Left lobe of liver (tissue), 2 donors: ENCODE measurements around the gene GAGE12J. TPM values are rescaled to one million over a fixed set of nuclear protein-coding genes. Genes with fewer than 3 reads are reported as not detected.
"Not testable (repeated sequence)": the region's sequence is repeated elsewhere in the genome, so short reads cannot be mapped to it uniquely, and the experiment has no call there.

Source experiments
- ATAC-seq: fragments of 200-7000 bp; cut with Tn5 transposase; one replicate; pipeline ENCODE4 v1.9.1; 2020; ENCODE audit warnings: mild to moderate bottlenecking, moderate library complexity
- DNase-seq: peaks from one replicate; pipeline ENCODE4 v3.0.0-alpha.2; 2020; ENCODE audit warnings: low spot score
- total RNA-seq: library from RNA; stranded (reverse); gene quantifications from one replicate; pipeline ENCODE4 v1.2.1, GENCODE V29; 2021
- donor health status: DM: no; HTN: no; CAD: no; lungs with moderate emphysema.
- donor health status: DM: no; HTN: yes; CAD: no.

GAGE12J gene, protein sequence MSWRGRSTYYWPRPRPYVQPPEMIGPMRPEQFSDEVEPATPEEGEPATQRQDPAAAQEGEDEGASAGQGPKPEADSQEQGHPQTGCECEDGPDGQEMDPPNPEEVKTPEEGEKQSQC
- total RNA-seq: 0.73 TPM

DNA sequence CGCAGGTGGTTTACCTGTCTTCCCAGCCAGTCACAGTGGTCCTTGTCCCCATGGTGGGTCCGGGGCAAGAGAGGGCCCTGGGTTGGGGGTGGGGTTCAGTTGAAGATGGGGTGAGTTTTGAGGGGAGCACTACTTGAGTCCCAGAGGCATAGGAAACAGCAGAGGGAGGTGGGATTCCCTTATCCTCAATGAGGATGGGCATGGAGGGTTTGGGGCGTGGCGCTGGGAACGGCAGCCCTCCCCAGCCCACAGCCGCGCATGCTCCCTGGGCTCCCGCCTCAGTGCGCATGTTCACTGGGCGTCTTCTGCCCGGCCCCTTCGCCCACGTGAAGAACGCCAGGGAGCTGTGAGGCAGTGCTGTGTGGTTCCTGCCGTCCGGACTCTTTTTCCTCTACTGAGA lies at the start of gene GAGE12J:
TSS of gene GAGE12J (plus strand) at position 301 of the 400 bp plus-strand sequence. CDS start 1,157 bp downstream, outside the sequence.
- ATAC-seq: not testable (repeated sequence)

DNA sequence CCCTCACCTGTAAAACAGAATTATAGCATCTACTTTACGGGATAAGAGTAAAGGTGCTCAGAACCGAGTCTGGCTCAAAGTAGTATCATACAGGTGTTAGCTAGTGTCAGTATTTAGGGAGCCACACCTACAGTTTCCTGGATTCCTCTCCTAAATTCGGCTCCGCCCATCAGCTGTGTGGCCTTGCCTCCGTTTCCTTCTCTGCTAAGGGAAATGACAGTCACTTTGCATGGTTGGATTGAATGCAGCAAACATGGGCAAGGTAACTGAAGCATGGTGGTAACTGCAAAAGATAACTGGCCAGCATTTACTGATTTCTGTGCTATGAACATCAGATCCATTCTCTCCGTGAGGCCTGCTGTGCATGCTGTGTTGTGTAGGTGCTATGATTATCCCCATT lies 49.4 kb upstream of the GAGE12J start:
- DNase-seq: no peak
- ATAC-seq: no peak

More for the DNA sequence above, at the start of gene GAGE12J:
- not testable (repeated sequence) for DNase-seq

DNA sequence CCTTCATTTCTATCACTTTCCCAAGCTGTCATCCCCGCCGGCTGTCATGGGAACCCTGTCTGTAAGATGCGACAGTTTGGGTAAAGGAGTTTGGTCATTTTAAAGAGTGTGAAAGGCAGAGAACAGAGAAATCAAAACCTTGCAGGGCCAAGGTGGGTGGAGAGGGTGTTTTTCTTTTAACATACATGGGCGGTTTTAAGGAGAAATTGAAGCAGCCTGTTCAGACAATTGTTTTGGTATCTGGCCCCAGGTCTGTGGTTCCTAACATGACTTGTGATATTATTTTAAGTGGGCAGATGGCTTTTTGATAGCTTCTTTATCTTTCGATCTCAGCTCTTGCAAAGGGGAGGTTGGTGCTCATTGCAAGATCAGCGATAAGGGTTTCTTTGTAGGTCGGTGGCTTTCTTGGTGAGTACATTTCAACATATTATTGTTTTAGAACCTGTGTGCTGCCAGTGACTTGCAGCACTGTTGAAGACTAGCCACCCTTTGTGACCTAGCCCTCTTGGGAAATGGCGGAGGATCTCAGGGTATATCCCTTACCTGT lies 48.6 kb upstream of the GAGE12J start:
- DNase-seq (no peak), ATAC-seq (no peak)

DNA sequence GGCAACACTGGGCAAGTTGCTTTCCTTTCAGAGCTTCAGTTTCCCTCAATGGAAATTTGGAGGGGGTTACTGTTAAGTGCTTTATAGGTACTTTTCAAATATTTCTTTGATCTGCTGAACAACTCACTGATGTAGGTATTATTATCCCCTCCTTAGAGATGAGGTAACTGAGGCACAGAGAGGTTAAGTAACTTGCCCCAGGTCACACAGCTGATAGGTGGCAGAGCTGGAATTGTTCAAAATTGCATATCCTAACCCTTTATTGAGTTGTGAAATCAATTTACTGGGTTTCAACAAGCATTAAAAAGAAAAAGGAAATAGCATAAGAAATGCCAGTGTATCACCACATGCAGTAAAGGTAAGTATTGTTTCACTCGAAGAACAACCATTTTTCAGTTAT lies 45.6 kb upstream of the GAGE12J start:
- DNase-seq: no peak
- no peak for ATAC-seq

DNA sequence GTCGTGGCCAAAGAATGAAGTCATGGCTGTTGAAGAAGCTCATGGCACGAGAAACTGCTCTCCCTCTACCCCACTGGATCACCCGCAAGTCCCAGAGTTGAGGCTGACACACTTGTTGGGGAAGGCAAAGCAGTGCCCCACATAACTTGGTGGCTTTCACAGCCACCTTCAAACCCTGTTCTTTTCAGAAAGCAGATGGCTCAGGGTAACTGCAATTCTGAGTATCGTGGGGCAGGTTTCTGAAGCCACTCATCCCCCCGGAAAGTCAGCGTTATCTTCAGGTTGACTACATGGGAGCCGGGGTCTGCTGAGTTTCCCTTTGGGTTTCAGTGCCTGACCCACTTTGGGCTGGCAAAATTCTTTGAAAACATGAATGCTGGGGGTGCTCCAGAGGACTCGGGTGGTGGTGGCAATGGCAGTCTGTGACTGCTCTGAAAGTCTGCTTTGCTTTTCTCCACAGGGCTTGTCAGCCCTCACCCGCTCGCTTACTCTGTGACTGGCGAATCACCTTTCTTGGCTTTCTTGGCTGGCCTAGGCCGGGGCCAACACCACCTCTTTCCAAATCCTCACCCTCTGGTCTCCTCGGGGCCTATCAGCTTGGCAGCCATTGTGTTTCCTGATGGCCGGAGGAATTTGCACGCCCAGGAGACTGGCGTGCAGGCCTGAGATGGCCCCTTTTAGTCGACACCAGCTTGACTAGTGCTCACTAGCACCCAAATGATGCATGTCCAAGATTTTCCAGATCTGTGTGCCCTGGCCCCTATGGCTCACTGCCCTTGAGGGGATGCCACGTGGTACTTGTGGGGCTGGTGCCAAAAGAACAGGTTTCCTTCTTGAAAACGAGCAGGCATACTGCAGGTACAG lies 44.9 kb upstream of the GAGE12J start:
- no peak for ATAC-seq
- no peak for DNase-seq

DNA sequence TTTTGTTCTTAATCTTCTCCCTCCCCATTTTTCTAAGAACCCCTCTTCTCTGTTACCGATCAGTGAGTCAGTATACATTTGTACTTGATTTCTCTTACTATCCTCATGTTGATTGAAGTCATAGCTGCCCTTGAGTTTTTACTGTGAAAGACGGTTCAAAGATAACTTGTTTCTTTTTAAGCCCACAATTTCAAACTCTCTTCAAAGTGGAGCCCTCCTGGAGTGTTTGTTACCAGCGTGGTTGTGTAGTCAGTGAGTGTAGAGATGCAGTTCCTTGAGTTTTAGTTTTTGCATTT lies 44.4 kb upstream of the GAGE12J start:
- no peak for DNase-seq
- no peak for ATAC-seq

DNA sequence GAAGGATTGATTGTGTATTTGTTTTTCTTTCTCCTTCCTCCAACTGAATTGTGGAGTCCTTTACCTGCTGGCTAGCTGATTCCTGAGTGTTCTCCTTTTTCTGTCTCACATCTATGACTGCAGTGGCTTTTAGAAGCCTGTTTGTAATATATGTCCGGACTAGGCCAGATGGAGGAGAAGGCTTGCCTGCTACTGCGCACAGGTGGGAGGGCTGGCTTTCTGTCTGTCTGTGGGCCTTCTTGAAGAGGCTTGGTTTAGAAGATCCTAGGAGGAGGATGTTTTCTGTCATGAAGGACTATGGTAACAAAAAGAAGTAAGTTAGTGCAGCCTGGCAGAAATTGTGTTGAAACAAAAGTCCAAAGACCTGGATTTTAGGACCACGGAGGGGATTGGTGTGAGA lies 43.8 kb upstream of the GAGE12J start:
- ATAC-seq (no peak), DNase-seq (no peak)

DNA sequence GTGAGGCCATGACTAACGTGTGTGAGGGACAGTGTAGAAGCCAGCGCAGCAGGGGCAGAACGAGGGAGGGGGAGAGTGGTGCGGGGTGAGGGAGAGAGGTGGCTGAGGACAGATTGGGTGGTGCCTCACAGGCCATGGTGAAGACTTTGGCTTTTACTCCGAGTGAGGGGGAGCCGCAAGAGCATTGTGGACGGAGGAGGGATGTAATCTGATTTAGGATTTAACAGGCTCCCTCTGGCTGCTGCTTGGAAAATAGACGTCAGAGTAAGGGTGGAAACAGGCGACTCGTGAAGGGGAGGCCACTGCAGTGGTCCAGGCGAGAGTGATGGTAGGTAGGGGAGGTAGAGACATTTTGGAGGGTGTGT lies 39.2 kb upstream of the GAGE12J start:
- ATAC-seq (no peak), DNase-seq (no peak)

DNA sequence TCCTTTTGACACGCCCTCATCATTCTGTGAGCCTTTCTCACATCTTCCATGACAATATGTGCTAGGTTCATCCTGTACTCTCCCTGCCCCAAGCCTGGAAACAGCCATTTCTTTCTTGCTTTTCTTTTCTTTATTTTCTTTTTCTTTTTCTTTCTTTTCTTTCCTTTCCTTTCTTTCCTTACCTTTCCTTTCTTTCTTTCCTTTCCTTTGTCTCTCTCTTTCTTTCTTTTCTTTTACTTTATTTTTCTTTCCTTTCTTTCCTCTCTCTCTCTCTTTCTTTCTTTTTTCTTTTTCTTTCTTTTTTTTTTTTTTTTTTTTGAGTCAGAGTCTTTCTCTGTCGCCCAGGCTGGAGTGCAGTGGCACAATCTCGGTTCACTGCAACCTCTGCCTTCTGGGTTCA lies 37.6 kb upstream of the GAGE12J start:
- DNase-seq (no peak), ATAC-seq (no peak)

DNA sequence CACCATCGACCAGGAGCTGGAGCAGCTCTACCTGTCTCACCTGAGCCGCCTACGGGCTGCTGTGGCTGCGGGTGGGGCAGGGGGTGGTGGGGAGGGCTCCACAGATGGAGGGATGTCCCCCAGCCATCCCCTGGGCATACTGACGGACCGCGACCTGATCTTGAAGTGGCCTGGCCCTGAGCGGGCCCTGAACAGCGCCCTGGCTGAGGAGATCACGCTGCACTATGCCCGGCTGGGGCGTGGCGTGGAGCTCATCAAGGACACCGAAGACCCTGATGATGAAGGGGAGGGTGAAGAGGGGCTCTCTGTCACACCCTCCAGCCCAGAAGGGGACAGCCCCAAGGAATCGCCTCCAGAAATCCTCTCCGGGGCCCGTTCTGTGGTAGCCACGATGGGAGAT lies 35.7 kb upstream of the GAGE12J start:
- ATAC-seq (no peak), DNase-seq (no peak)

DNA sequence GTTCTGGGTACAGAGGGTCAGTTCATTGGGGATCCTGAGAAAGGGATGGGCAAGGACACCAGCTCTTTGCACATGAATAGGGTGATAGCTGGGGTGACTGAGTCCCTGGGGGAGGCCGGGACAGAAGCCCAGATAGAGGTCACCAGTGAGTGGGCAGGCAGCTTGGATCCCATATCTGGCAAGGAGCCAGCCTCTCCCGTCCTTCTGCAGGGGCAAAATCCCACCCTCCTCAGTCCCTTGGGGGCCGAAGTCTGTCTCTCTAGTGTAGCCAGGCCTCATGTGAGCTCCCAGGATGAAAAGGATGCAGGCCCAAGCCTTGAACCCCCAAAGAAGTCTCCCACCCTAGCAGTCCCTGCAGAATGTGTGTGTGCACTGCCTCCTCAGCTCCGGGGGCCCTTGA lies 35.3 kb upstream of the GAGE12J start:
- ATAC-seq: no peak
- no peak for DNase-seq

DNA sequence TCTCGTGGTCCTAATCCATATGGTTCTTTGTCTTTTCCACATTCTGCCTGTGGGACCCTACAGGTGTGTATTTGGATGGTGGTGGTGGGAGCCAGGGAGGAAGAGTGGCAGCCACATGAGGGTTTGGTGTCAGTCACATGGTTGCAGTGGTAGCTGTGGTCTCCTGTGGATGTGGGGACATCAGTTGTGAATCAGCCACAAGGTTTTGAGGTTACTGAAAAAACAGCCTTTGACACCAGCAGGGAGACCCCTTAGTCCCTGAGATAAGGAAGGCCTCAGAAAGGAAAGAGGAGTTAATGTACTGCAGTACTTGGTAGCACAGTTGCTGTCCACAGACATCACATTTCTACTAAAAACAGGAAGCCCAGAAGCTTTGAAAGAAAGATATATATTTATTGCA lies 34.2 kb upstream of the GAGE12J start:
- no peak for ATAC-seq
- no peak for DNase-seq

DNA sequence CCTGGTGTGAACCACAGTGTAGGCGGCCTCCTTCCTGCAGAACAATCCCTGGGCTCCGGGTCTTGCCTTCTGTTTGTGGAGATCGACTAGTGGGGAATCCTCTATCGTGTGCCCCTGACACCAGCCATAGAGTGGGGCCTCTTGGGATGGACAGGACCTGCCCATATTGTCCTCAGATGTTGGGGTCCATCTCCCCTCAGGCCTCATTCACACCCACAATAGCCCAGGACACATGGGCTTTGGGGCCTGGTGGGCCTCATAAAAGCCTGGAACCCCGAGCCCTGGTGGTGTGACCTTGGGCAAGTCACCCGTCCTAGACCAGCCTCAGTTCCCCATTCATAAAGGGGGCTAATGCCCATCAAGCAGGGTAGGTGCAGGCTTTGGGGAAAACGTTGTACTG lies 31.6 kb upstream of the GAGE12J start:
- ATAC-seq (no peak), DNase-seq (no peak)

DNA sequence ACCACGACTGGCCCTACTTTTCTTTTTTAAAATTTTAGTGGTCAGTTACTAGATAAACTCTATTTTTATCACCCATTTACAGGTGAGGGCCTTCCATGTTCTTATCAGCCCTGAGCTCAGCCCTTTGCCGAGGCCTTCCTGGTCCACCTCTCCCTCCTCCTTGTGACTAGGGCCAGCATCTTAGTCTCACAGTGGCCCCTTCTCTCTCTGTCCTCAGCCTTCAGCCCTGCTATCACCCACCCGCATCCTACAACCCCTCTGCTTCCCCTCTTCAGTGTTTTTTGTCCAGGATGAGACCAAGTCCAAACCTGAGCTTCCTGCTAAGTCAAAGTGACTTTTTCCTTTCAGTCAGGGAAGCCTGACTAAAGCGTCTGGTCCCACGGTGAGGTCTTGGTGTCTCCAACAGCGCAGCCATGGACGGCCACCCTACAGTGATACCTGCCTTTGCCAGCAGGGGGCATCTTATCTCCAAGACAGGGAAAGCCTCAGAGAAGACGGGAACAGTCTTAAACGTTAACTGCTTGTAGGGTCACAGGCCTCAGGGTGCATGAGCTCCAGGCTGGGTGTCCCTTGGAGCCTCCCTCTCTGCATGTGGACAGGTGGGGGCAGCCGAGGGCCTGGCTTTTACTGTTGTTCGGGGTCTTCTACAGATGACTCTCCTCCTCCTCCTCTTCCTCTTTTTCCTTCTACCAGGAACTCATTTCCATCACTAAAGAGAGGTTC lies 30.1 kb upstream of the GAGE12J start:
- ATAC-seq (peak; percentile 82), DNase-seq (peak; percentile 47)

DNA sequence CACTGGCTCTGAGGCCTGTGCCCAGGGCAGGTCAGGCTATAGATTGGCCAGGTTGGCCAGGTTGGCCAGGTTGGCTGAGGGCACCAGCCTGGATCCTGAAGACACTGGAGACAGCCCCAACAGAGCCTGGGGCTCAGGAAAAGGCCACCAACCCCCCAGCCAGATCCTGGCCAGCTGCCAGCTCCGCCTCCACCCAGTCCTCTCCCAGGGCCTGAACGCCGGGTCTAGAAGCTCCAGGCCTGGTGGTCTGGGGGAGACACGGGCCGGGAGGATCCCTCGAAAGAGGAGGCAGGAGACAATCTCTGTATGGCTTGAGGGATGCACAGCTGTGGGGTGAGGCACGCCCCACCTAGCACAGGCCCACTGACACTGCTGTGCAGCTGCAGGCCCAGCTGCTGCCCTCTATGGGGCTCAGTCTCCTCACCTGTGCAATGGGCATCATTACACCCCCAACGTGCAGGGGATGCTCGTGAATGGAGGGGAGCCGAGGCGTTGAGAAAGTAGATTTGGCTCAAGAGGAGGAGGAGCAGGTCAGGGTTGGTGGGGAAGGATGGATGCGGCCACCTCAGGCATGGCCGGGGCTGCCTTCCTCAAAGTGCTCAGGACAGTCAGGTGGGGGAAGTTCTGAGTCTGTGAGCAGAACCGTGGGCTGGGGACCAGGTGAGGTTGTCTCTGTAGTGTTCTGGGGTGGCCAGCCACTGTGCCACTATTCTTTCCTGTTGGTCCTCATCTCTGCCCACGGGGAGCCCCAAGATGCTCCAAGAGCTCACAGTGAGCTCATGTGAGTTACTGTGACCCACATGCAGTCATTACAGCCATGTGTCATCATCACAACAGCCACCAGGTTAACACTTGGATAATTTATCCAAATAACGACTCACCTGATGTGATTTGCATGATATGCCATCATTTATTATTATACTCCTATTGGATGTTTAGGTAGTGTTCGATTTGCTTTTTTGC lies 29.2 kb upstream of the GAGE12J start:
- no peak for ATAC-seq
- DNase-seq: no peak

DNA sequence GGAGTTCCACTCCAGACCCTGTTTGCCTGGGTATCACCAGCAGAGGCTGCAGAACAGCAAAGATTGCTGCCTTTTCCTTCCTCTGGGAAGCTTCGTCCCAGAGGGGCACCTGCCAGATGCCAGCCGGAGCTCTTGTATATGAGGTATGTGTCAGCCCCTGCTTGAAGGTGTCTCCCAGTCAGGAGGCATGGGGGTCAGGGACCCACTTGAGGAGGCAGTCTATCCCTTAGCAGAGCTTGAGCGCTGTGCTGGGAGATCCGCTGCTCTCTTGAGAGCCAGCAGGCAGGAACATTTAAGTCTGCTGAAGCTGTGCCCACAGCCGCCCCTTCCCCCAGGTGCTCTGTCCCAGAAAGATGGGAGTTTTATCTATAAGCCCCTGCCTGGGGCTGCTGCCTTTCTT lies 22.5 kb upstream of the GAGE12J start:
- DNase-seq, ATAC-seq: not testable (repeated sequence)

DNA sequence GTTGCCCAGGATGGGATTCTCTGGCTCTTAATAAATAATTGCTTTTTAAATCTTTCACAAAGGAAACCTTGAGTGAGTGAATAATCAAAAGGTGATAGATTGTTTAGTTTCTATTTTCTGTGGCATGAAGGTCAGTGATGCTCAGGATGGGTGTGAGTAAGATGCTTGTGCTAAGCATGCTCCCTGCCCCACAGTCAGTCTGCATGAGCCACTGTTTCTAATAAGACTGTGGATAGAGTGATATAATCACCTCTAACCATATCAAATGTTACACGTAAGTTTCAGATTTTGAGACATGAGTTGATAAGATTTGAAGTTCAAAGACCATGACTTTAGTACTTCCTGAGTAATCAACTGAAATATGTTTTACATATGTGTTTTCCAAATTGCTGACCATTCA lies 21.1 kb upstream of the GAGE12J start:
- ATAC-seq (no peak), DNase-seq (no peak)

DNA sequence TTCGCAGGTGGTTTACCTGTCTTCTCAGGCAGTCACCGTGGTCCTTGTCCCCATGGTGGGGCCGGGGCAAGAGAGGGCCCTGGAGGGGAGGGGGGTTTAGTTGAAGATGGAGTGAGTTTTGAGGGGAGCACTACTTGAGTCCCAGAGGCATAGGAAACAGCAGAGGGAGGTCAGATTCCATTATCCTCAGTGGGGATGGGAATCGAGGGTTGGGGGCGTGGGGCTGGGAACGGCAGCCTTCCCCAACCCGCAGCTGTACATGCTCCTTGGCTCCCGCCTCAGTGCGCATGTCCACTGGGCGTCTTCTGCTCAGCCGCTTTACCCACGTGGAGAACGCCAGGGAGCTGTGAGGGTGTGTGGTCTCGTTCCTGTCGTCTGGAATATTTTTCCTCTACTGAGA lies 18.5 kb upstream of the GAGE12J start, which contains the start of gene GAGE10:
TSS of gene GAGE10 (plus strand) at position 301 of the 400 bp plus-strand sequence. CDS start 1,214 bp downstream, outside the sequence.
- no peak for DNase-seq
- ATAC-seq: no peak

DNA sequence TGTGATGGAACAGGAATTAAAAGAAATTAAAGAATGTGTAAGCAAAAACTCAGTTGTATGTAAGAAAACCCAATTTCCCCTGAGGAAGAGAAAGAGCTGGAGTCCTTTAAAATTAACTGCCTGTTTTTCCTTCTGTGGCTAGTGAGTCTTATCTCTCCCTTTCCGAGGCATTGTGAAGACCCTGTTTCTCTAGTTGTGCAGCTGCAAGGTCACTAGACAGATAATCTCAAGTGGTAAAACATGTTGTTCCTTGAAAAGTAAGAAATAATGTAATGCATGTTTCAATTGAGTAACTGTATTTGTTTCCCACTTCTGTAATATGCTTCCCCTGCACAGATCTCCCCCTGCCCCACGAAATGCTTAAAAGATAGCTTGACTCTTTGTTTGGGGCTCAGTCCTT lies 14.1 kb upstream of the GAGE12J start:
- ATAC-seq, DNase-seq: not testable (repeated sequence)

DNA sequence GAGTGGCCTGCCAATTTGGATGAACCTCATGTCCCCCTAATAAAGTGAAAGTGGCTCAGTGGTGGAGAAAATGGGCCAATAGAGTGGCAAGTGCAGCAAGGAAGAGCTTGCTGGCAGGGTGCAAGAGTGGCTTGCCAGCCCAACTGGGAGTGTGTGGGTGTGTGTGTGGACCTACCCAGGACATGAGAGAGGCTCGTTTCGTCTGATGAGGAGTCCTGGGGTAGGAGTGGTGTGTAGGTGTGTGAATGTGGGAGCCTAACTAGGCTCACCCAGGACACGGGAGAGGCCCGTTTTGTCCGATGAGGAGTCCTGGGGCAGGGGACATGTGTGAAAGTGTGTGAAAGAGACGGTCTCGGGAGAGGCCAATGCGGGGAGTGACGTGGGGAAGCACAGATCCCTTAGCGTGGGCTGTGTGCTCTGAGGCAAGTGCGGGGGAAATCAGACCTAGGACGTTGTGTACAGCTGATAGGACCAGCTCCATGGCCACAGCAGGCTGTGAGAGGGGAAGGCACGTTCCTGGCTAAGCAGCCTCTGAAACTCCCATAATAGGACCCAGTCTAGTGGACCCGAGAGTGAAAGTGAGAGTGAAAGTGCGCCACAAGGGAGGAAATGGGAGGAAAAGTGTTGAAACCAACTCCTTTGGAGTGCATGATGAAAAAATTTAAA lies 13.1 kb upstream of the GAGE12J start:
- no peak for DNase-seq

More for the DNA sequence above, 13.1 kb upstream of the GAGE12J start:
- peak; percentile 61 for ATAC-seq
